ENCODE results near the gene PHLPP1. TPM values are rescaled to one million over a fixed set of nuclear protein-coding genes. Genes with fewer than 3 reads are reported as not detected.

The PHLPP1 gene
- total RNA-seq, 1 experiment from 2014 or later, result 39.9 TPM

DNA sequence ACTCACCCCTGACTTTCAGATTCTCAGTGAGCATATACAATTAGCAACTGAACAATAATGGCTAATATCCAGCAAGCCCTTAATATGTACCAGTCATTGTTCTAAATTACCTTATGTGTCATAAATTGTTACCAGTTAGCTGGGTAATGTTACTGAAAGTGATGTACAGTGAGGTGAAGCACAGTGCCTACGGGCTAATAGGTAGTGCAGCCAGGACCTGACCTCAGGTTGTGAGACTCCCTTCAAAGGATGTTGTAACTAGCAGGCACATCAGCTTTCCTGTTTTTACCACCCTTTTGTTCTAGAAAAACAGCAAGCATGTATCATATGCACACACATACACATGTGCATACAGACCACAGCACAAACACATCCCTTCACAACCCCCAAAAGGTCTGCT lies 258.3 kb downstream of the PHLPP1 start:
- H3K23me2 ChIP-seq (ENCODE audit: insufficient read length, low read depth, low read length, poor library complexity, severe bottlenecking), result no peaks in the 10 kb centered on the region
- Mint-ChIP-seq H3K27ac (no peak overlapping the region), H3K4me3 (no peak overlapping the region), H3K27me3 (ENCODE audit: low read depth) (no peaks in the 10 kb centered on the region), H3K36me3 (ENCODE audit: insufficient read depth in 1 of 3, low read depth in 3 of 3) (peaks cover 30 to 61% (median 41%) of the 10 kb centered on the region in 3 experiments; a peak in 6 of 7 replicates), H3K4me1 (peaks cover 17 to 24% of the 10 kb centered on the region in 2 experiments), H3K9me3 (no peaks in the 10 kb centered on the region; a peak in 1 of 5 replicates)
- no peak overlapping the region for H3K4ac ChIP-seq (ENCODE audit: low read depth, low read length)
- no peak overlapping the region for H3K27ac ChIP-seq (ENCODE audit: insufficient read length, low read depth, low read length)
- no peak overlapping the region for H4K8ac ChIP-seq (replicated peaks; ENCODE audit: insufficient read length, low read depth, low read length)
- TF ChIP-seq, protein P1, sequence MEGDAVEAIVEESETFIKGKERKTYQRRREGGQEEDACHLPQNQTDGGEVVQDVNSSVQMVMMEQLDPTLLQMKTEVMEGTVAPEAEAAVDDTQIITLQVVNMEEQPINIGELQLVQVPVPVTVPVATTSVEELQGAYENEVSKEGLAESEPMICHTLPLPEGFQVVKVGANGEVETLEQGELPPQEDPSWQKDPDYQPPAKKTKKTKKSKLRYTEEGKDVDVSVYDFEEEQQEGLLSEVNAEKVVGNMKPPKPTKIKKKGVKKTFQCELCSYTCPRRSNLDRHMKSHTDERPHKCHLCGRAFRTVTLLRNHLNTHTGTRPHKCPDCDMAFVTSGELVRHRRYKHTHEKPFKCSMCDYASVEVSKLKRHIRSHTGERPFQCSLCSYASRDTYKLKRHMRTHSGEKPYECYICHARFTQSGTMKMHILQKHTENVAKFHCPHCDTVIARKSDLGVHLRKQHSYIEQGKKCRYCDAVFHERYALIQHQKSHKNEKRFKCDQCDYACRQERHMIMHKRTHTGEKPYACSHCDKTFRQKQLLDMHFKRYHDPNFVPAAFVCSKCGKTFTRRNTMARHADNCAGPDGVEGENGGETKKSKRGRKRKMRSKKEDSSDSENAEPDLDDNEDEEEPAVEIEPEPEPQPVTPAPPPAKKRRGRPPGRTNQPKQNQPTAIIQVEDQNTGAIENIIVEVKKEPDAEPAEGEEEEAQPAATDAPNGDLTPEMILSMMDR (conservative IDR thresholded peaks at IDR 0.05), result no peak
- no peaks in the 10 kb centered on the region for H3K79me1 ChIP-seq (ENCODE audit: insufficient read depth, low read depth, low read length, poor library complexity, severe bottlenecking)
- no peaks in the 10 kb centered on the region for H3K4me1 ChIP-seq (ENCODE audit: insufficient read depth, low read length)
- no peak overlapping the region for H3K56ac ChIP-seq (ENCODE audit: insufficient read length, low read depth, low read length)
- H2BK20ac ChIP-seq (ENCODE audit: low read depth, low read length, poor library complexity, severe bottlenecking), result no peak overlapping the region
- H2BK12ac ChIP-seq (ENCODE audit: insufficient read length, low read depth, low read length), result no peak overlapping the region
- H3K18ac ChIP-seq (ENCODE audit: insufficient read length, low read depth, low read length), result no peak overlapping the region
- H3K27me3 ChIP-seq (ENCODE audit: insufficient read depth, low read length), result no peaks in the 10 kb centered on the region
- no peaks in the 10 kb centered on the region for H3K79me2 ChIP-seq (ENCODE audit: insufficient read depth, low read length)
- H2BK5ac ChIP-seq (ENCODE audit: insufficient read length, low read length), result no peak overlapping the region
- no peak overlapping the region for H4K5ac ChIP-seq (ENCODE audit: insufficient read length, low read depth, low read length)
- no peak overlapping the region for H3K9ac ChIP-seq (ENCODE audit: extremely low read depth, insufficient read length, low read length)
- H4K91ac ChIP-seq (ENCODE audit: insufficient read length, low read depth, low read length), result no peak overlapping the region
- no peak overlapping the region for H2AFZ ChIP-seq (ENCODE audit: low read length)
- DNase-seq, result no peak
- H3K9me3 ChIP-seq (ENCODE audit: control insufficient read depth, low read depth, low read length), result no peaks in the 10 kb centered on the region
- H3T11ph ChIP-seq (ENCODE audit: low read length), result no peak overlapping the region
- no peaks in the 10 kb centered on the region for H4K20me1 ChIP-seq (ENCODE audit: control insufficient read depth, insufficient read depth, insufficient read length)
- no peak overlapping the region for H2AK5ac ChIP-seq (ENCODE audit: insufficient read length, low read length)
- H3K14ac ChIP-seq (ENCODE audit: insufficient read depth, low read length), result no peak overlapping the region
- H3K4me2 ChIP-seq (ENCODE audit: insufficient read depth, insufficient read length, low read length), result no peak overlapping the region
- H2BK15ac ChIP-seq (ENCODE audit: low read depth, low read length), result no peak overlapping the region
- no peak overlapping the region for H2BK120ac ChIP-seq (ENCODE audit: low read depth, low read length, poor library complexity, severe bottlenecking)
- H3K23ac ChIP-seq (ENCODE audit: insufficient read length, low read depth, low read length), result no peak overlapping the region
- no CpG with 5 or more reads among the region's 1 CpG for WGBS (ENCODE audit: extremely low coverage, insufficient read length, low lambda C conversion rate)

Measured in H9 (cell line).